ENCODE results near the gene MACF1.

MACF1 gene

DNA sequence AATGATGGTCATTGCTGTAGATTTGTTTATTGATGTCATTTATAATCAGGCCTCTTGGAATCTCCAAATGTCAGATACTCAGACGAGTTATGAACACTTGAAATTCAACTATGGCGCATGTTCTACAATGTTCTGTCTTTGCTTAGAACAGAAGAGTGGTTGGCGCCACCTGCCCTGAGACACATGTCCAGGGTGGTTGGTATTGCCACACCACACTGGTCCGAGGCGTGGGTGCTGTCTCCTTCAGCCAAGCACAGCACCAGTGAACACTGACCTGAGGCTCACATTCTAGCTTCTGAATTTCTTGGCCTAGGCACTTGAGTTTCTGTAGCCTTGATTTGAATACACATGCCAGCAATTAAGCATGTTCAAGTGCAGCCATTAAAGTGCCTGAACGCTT, 276.8 kb downstream of the MACF1 start:
- DNase-seq (ENCODE audit: low spot score), result no peak
- in situ Hi-C loops (cut with MboI; ENCODE audit: low pct_unique_long_range_greater_than_20kb, low sequenced_read_pairs, unreplicated experiment), result loop anchor here (10.0 kb wide), 1 partner anchor 54 kb away; no protein-coding TSS in a partner anchor
- TF ChIP-seq, protein P1, sequence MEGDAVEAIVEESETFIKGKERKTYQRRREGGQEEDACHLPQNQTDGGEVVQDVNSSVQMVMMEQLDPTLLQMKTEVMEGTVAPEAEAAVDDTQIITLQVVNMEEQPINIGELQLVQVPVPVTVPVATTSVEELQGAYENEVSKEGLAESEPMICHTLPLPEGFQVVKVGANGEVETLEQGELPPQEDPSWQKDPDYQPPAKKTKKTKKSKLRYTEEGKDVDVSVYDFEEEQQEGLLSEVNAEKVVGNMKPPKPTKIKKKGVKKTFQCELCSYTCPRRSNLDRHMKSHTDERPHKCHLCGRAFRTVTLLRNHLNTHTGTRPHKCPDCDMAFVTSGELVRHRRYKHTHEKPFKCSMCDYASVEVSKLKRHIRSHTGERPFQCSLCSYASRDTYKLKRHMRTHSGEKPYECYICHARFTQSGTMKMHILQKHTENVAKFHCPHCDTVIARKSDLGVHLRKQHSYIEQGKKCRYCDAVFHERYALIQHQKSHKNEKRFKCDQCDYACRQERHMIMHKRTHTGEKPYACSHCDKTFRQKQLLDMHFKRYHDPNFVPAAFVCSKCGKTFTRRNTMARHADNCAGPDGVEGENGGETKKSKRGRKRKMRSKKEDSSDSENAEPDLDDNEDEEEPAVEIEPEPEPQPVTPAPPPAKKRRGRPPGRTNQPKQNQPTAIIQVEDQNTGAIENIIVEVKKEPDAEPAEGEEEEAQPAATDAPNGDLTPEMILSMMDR (IDR thresholded peaks at IDR 0.05; ENCODE audit: extremely low read depth, insufficient read depth, missing control alignments), result no peak

DNA sequence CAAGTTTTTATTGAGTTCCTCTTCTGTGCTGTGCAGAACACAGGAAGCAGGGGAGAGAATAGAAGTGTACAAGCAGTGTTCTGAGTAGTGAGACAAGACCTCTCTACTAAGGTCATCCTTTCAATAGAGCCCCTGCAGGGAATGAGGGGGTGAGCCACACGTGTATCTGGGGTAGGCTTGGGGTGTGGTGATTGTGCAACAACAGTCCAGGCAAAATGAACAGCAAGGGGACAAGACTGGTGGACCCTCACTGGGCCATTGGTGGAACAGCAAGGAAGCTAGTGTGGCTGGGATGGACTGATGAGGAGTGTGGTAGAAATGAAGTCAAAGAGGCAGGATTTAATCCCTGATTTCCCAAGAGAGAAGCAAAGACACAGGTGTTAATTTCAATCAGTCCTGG, 278.8 kb downstream of the MACF1 start:
- TF ChIP-seq, protein P1 (IDR thresholded peaks at IDR 0.05; ENCODE audit: extremely low read depth, insufficient read depth, missing control alignments), result no peak
- DNase-seq (ENCODE audit: low spot score), result no peak
- in situ Hi-C loops (cut with MboI; ENCODE audit: low pct_unique_long_range_greater_than_20kb, low sequenced_read_pairs, unreplicated experiment), result loop anchor here (10.0 kb wide), 1 partner anchor 52 kb away; no protein-coding TSS in a partner anchor

DNA sequence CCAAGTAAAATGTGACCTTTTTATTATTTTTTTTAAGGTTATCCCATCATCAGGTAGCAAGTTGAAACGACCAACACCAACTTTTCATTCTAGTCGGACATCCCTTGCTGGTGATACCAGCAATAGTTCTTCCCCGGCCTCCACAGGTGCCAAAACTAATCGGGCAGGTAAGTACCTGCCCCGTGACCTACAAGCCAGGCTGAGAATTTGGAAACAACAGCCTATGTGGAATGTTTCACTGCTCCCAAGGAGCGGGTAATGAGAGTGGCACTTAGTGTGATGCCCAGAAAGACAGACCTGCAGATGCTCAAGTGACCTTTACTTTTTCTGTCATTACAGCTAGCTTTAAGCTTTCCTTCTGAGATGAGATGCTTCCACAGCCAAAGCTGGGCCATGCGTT, 280.1 kb downstream of the MACF1 start:
- no peak for DNase-seq (ENCODE audit: low spot score)
- TF ChIP-seq, protein P1 (IDR thresholded peaks at IDR 0.05; ENCODE audit: extremely low read depth, insufficient read depth, missing control alignments), result no peak
- in situ Hi-C loops (cut with MboI; ENCODE audit: low pct_unique_long_range_greater_than_20kb, low sequenced_read_pairs, unreplicated experiment), result loop anchor here (10.0 kb wide), 1 partner anchor 50 kb away; no protein-coding TSS in a partner anchor

DNA sequence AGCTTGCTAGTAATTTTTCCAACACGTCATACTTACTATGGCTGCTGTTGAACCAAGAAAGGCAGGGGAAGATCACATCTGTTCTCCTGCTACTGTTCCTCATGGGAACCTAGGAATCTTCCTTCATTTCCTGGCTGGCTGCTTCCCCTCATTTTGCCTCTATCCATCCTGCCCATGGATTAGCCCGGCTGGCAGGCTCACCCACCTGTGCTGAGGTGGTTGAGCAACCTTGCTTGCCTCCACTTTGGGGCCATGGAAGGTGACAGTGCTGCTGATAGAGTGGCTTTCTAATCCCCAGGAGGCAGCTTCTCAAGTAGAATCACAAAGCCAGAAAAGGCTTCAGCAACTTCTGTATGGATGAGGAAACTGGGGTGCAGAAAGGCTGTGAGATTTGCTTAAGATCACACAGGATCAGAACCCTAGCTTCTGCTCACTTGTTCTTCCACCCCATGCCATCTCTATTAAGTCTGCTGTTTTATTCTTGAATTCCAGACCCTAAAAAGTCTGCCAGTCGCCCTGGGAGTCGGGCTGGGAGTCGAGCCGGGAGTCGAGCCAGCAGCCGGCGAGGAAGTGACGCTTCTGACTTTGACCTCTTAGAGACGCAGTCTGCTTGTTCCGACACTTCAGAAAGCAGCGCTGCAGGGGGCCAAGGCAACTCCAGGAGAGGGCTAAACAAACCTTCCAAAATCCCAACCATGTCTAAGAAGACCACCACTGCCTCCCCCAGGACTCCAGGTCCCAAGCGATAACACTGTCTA, 280.7 kb downstream of the MACF1 start:
- in situ Hi-C loops (cut with MboI; ENCODE audit: low pct_unique_long_range_greater_than_20kb, low sequenced_read_pairs, unreplicated experiment), result loop anchor here (10.0 kb wide), 1 partner anchor 50 kb away; no protein-coding TSS in a partner anchor
- no peak for DNase-seq (ENCODE audit: low spot score)
- TF ChIP-seq, protein P1 (IDR thresholded peaks at IDR 0.05; ENCODE audit: extremely low read depth, insufficient read depth, missing control alignments), result no peak

DNA sequence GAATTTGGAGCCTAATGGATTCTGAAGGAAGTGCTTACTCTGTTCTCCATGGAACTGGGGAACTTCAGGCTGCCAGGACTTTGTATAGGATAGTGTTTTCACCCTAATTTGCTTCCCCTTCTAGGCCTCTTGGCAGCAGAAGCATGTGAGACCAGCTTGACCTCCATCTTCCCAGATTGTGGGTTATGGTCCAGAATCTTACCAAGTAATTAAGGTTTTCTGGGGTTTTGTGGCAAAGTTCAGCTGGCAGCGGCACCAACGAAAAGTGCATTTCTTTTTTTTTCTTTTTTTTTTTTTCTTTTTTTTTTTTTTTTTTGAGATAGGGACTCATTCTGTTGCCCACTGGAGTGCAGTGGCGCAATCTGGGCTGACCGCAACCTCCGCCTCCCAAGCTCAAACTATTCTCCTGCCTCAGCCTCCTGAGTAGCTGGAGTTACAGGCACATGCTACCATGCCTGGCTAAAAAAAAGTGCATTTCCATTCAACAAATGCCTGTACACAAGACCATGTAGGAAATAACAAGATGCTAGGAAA, 283.6 kb downstream of the MACF1 start:
- TF ChIP-seq, protein P1 (IDR thresholded peaks at IDR 0.05; ENCODE audit: extremely low read depth, insufficient read depth, missing control alignments), result no peak
- no peak for DNase-seq (ENCODE audit: low spot score)
- in situ Hi-C loops (cut with MboI; ENCODE audit: low pct_unique_long_range_greater_than_20kb, low sequenced_read_pairs, unreplicated experiment), result loop anchor here (10.0 kb wide), 1 partner anchor 47 kb away; no protein-coding TSS in a partner anchor

DNA sequence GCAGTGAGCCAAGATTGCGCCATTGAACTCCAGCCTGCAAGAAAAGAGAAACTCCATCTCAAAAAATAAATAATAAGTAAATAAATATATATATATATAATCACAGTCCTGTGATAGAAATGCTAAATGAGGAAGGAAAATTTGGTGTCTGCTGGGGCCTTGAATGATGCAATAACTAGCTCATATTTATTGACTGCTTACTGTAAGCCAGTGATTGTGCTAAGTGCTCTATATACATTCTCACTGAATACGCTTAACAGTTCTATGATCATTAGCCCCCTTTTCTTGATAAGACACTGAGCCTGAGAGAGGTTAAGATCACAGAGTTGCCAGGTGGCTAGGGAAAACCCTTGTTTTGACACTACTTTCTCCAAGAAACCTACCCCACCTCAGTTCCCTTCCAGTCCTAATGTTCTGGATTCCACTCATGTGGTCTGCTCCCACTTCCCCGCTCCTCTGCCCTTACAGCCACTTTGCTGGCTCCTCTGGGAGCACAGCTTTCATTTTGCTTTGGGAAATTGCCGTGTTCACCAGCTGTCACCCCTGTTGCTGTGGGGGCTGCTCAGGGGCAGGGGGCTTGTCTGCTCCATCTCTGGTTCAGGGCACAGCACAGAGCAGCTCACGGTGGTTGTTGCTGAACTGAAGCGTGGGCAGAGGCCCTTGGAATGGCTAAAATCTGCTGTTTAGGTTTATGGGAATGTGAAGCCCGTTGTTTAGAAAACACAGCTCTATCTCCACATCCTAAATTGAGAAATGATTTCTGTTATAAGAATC, 284.5 kb downstream of the MACF1 start:
- TF ChIP-seq, protein P1 (IDR thresholded peaks at IDR 0.05; ENCODE audit: extremely low read depth, insufficient read depth, missing control alignments), result no peak
- in situ Hi-C loops (cut with MboI; ENCODE audit: low pct_unique_long_range_greater_than_20kb, low sequenced_read_pairs, unreplicated experiment), result loop anchor here (10.0 kb wide), 1 partner anchor 46 kb away; no protein-coding TSS in a partner anchor
- DNase-seq (ENCODE audit: low spot score), result no peak
